ENCODE data around the gene HSD17B12.
A peak's percentile ranks its signal among the peaks of the same experiment; 100 is the strongest.
"Not testable (repeated sequence)": the region's sequence is repeated elsewhere in the genome, so short reads cannot be mapped to it uniquely, and the experiment has no call there.

Gene HSD17B12

GRCh38 chr11:43664295-43664694 is 16.2 kb upstream of the HSD17B12 start:
- no peaks in the 10 kb centered on the region for H3K79me2 ChIP-seq (ENCODE audit: insufficient read depth, low read length)
- DNase-seq: no peak
- H2AFZ ChIP-seq (ENCODE audit: low read depth, low read length): no peak overlapping the region
- no peak overlapping the region for H3K9ac ChIP-seq (ENCODE audit: low read depth, low read length)
- peaks cover 3% of the 10 kb centered on the region for H3K27me3 ChIP-seq (ENCODE audit: insufficient read depth, low read length, poor library complexity)
- no peak overlapping the region for H3K4me2 ChIP-seq (ENCODE audit: insufficient read depth, low read length)
- no peaks in the 10 kb centered on the region for H4K20me1 ChIP-seq (ENCODE audit: insufficient read depth, low read length)
- no peaks in the 10 kb centered on the region for H3K36me3 ChIP-seq (ENCODE audit: insufficient read depth, low read length)
- H3K27ac ChIP-seq (ENCODE audit: low read length): no peak overlapping the region
- no peak for ATAC-seq (ENCODE audit: insufficient read depth, low read depth)
- H3K9me3 ChIP-seq (ENCODE audit: insufficient read depth, low read length, severe bottlenecking): no peaks in the 10 kb centered on the region
- H3K4me3 ChIP-seq (ENCODE audit: low read depth in 1 of 2, low read length in 2 of 2): no peak overlapping the region
- no peak for TF ChIP-seq EZH2 (IDR thresholded peaks at IDR 0.05; ENCODE audit: borderline replicate concordance, low read depth, low read length, severe bottlenecking)
- TF ChIP-seq, protein P1, sequence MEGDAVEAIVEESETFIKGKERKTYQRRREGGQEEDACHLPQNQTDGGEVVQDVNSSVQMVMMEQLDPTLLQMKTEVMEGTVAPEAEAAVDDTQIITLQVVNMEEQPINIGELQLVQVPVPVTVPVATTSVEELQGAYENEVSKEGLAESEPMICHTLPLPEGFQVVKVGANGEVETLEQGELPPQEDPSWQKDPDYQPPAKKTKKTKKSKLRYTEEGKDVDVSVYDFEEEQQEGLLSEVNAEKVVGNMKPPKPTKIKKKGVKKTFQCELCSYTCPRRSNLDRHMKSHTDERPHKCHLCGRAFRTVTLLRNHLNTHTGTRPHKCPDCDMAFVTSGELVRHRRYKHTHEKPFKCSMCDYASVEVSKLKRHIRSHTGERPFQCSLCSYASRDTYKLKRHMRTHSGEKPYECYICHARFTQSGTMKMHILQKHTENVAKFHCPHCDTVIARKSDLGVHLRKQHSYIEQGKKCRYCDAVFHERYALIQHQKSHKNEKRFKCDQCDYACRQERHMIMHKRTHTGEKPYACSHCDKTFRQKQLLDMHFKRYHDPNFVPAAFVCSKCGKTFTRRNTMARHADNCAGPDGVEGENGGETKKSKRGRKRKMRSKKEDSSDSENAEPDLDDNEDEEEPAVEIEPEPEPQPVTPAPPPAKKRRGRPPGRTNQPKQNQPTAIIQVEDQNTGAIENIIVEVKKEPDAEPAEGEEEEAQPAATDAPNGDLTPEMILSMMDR (IDR thresholded peaks at IDR 0.05; ENCODE audit: borderline replicate concordance, extremely low read depth, low read length, poor library complexity, severe bottlenecking): no peak
- H3K4me1 ChIP-seq (ENCODE audit: insufficient read depth, low read length): no peaks in the 10 kb centered on the region

- H3K4me1 ChIP-seq (ENCODE audit: insufficient read depth, low read length); DNase-seq; H3K27ac ChIP-seq (ENCODE audit: low read length); H3K9me3 ChIP-seq (ENCODE audit: insufficient read depth, low read length, severe bottlenecking); H3K9ac ChIP-seq (ENCODE audit: low read depth, low read length); H2AFZ ChIP-seq (ENCODE audit: low read depth, low read length); H3K36me3 ChIP-seq (ENCODE audit: insufficient read depth, low read length); ATAC-seq (ENCODE audit: insufficient read depth, low read depth); H3K27me3 ChIP-seq (ENCODE audit: insufficient read depth, low read length, poor library complexity); H3K4me3 ChIP-seq (ENCODE audit: low read depth in 1 of 2, low read length in 2 of 2); H3K4me2 ChIP-seq (ENCODE audit: insufficient read depth, low read length); H4K20me1 ChIP-seq (ENCODE audit: insufficient read depth, low read length); H3K79me2 ChIP-seq (ENCODE audit: insufficient read depth, low read length): not testable (repeated sequence)
Measured at GRCh38 chr11:43671284-43671683, 9.3 kb upstream of the HSD17B12 start.

DNA sequence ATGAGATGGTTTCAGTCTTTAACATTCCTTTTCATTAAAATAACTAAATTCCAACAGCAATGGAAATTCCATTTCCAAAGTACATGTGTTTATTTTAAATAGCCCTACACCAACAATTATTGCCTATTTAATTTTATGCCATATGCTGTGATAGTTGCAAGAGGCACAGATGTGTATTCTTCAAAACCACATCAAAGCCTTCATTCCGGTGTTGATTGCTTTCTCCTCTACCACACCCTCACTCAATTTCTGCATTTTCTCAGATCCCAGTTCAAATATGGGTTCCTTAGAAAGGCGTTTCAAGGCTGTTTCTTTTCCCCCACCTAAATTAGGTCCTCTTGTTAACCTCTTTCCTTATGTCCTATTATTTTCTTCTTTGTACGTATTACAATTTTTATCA is 6.0 kb upstream of the HSD17B12 start:
- ATAC-seq (ENCODE audit: insufficient read depth, low read depth): peak; percentile 94

GRCh38 chr11:43676933-43677332 is 3.6 kb upstream of the HSD17B12 start:
- no peaks in the 10 kb centered on the region for H4K20me1 ChIP-seq (ENCODE audit: insufficient read depth, low read length)
- ATAC-seq (ENCODE audit: insufficient read depth, low read depth) (no peak), DNase-seq (no peak)
- peaks cover 3% of the 10 kb centered on the region for H3K9me3 ChIP-seq (ENCODE audit: insufficient read depth, low read length, severe bottlenecking)
- TF ChIP-seq, protein P1 (IDR thresholded peaks at IDR 0.05; ENCODE audit: borderline replicate concordance, extremely low read depth, low read length, poor library complexity, severe bottlenecking): no peak
- no peak for TF ChIP-seq EZH2 (IDR thresholded peaks at IDR 0.05; ENCODE audit: borderline replicate concordance, low read depth, low read length, severe bottlenecking)
- no peaks in the 10 kb centered on the region; the same call in 1 of the 2 replicates for H3K36me3 ChIP-seq (ENCODE audit: insufficient read depth, low read length)
- no peak overlapping the region for H3K9ac ChIP-seq (ENCODE audit: low read depth, low read length)
- peaks cover 20% of the 10 kb centered on the region for H3K4me1 ChIP-seq (ENCODE audit: insufficient read depth, low read length)
- no peak overlapping the region for H2AFZ ChIP-seq (ENCODE audit: low read depth, low read length)
- no peak overlapping the region for H3K4me3 ChIP-seq (ENCODE audit: low read depth in 1 of 2, low read length in 2 of 2)
- H3K27me3 ChIP-seq (ENCODE audit: insufficient read depth, low read length, poor library complexity): peaks cover 3% of the 10 kb centered on the region
- H3K4me2 ChIP-seq (ENCODE audit: insufficient read depth, low read length): no peak overlapping the region
- H3K79me2 ChIP-seq (ENCODE audit: insufficient read depth, low read length): peaks cover 13% of the 10 kb centered on the region
- H3K27ac ChIP-seq (ENCODE audit: low read length): no peak overlapping the region

More for the DNA sequence above, 6.0 kb upstream of the HSD17B12 start:
- H3K36me3 ChIP-seq (ENCODE audit: insufficient read depth, low read length): no peaks in the 10 kb centered on the region
- no peak overlapping the region for H3K27ac ChIP-seq (ENCODE audit: low read length)
- no peak overlapping the region for H3K4me2 ChIP-seq (ENCODE audit: insufficient read depth, low read length)
- H2AFZ ChIP-seq (ENCODE audit: low read depth, low read length): no peak overlapping the region
- no peaks in the 10 kb centered on the region for H4K20me1 ChIP-seq (ENCODE audit: insufficient read depth, low read length)
- H3K4me3 ChIP-seq (ENCODE audit: low read depth in 1 of 2, low read length in 2 of 2): no peak overlapping the region
- H3K9me3 ChIP-seq (ENCODE audit: insufficient read depth, low read length, severe bottlenecking): peaks cover 1% of the 10 kb centered on the region
- peaks cover 10% of the 10 kb centered on the region for H3K4me1 ChIP-seq (ENCODE audit: insufficient read depth, low read length)
- DNase-seq: no peak
- no peak overlapping the region for H3K9ac ChIP-seq (ENCODE audit: low read depth, low read length)
- no peaks in the 10 kb centered on the region for H3K79me2 ChIP-seq (ENCODE audit: insufficient read depth, low read length)
- H3K27me3 ChIP-seq (ENCODE audit: insufficient read depth, low read length, poor library complexity): peaks cover 3% of the 10 kb centered on the region
- TF ChIP-seq, protein P1 (IDR thresholded peaks at IDR 0.05; ENCODE audit: borderline replicate concordance, extremely low read depth, low read length, poor library complexity, severe bottlenecking): no peak
- TF ChIP-seq EZH2 (IDR thresholded peaks at IDR 0.05; ENCODE audit: borderline replicate concordance, low read depth, low read length, severe bottlenecking): no peak

Measured in DND-41 (cell line).